ENCODE data around the gene KRTCAP2.
"Not testable (repeated sequence)": the region's sequence is repeated elsewhere in the genome, so short reads cannot be mapped to it uniquely, and the experiment has no call there.

KRTCAP2 gene

GRCh38 chr1:155198547-155198906 is 25.4 kb upstream of the KRTCAP2 start:
- no peak for DNase-seq

GRCh38 chr1:155197901-155198546 is 24.9 kb upstream of the KRTCAP2 start:
- no peak for DNase-seq

- no peak for DNase-seq
These were observed 24.0 kb upstream of the KRTCAP2 start for GRCh38 chr1:155196893-155197638.

- no peak for DNase-seq
These were observed 23.2 kb upstream of the KRTCAP2 start for GRCh38 chr1:155196103-155196892.

- no peak for DNase-seq
These were observed 22.3 kb upstream of the KRTCAP2 start for GRCh38 chr1:155195201-155196102.

- DNase-seq = not testable (repeated sequence)
These were observed 20.8 kb upstream of the KRTCAP2 start for GRCh38 chr1:155193991-155194240.

- DNase-seq = peak; percentile 98
These were observed 20.3 kb upstream of the KRTCAP2 start for GRCh38 chr1:155193275-155193990.

GRCh38 chr1:155192346-155193274 is 19.5 kb upstream of the KRTCAP2 start:
- no peak for DNase-seq

GRCh38 chr1:155191904-155192303 is 18.8 kb upstream of the KRTCAP2 start:
- DNase-seq = no peak

GRCh38 chr1:155189926-155190325 is 16.8 kb upstream of the KRTCAP2 start:
- DNase-seq = not testable (repeated sequence)

- no peak for DNase-seq
These were observed 15.2 kb upstream of the KRTCAP2 start for GRCh38 chr1:155188268-155188667.

- DNase-seq = no peak
These were observed 14.4 kb upstream of the KRTCAP2 start for GRCh38 chr1:155187456-155187891.

- no peak for DNase-seq
These were observed 13.8 kb upstream of the KRTCAP2 start for GRCh38 chr1:155186794-155187455.

- DNase-seq = no peak
These were observed 13.1 kb upstream of the KRTCAP2 start for GRCh38 chr1:155186067-155186793.

GRCh38 chr1:155185783-155186066 is 12.6 kb upstream of the KRTCAP2 start:
- no peak for DNase-seq

GRCh38 chr1:155184835-155185782 is 12.0 kb upstream of the KRTCAP2 start:
- DNase-seq = no peak

- DNase-seq = no peak
These were observed 11.3 kb upstream of the KRTCAP2 start for GRCh38 chr1:155184351-155184811.

GRCh38 chr1:155183775-155184221 is 10.7 kb upstream of the KRTCAP2 start:
- DNase-seq = no peak
